GM23248 (cell line): Measurements from ENCODE around the gene NEUROD2. TPM values are rescaled to one million over a fixed set of nuclear protein-coding genes. Genes with fewer than 3 reads are reported as not detected.

Source experiments
- DNase-seq: peaks from one replicate; pipeline ENCODE4 v3.0.0-alpha.2; 2015
- H2AFZ ChIP-seq: fragments of 200-600 bp; sonication (generic); 2 replicates; pipeline ENCODE4 v1.6.1; 2016; ENCODE audit warnings: antibody characterized with exemption
- H3F3A ChIP-seq: fragments of 200-600 bp; sonication (generic); 2 replicates; pipeline ENCODE4 v1.6.1; 2016; ENCODE audit warnings: mild to moderate bottlenecking, antibody characterized with exemption, mixed run types; ENCODE audit not compliant: insufficient read depth
- H3K27ac ChIP-seq: fragments of 200-600 bp; sonication (generic); 2 replicates; pipeline ENCODE4 v1.5.1; 2016; ENCODE audit warnings: mild to moderate bottlenecking
- H3K27me3 ChIP-seq: fragments of 200-600 bp; sonication (generic); replicated peaks from 2 replicates; pipeline ENCODE4 v1.6.1; 2016; ENCODE audit warnings: mild to moderate bottlenecking; ENCODE audit not compliant: insufficient read depth
- H3K36me3 ChIP-seq: fragments of 200-600 bp; sonication (generic); 2 replicates; pipeline ENCODE4 v1.6.1; 2016; ENCODE audit warnings: low read depth, mild to moderate bottlenecking
- H3K4me1 ChIP-seq: fragments of 200-600 bp; sonication (generic); 2 replicates; pipeline ENCODE4 v1.6.1; 2016; ENCODE audit warnings: mild to moderate bottlenecking; ENCODE audit not compliant: insufficient read depth
- H3K4me2 ChIP-seq: fragments of 200-600 bp; sonication (generic); one replicate; pipeline ENCODE4 v1.6.1; 2016; ENCODE audit warnings: mild to moderate bottlenecking; ENCODE audit not compliant: unreplicated experiment
- H3K4me3 ChIP-seq: fragments of 200-600 bp; sonication (generic); 2 replicates; pipeline ENCODE4 v1.5.1; 2016; ENCODE audit warnings: mild to moderate bottlenecking
- H3K79me2 ChIP-seq: fragments of 200-600 bp; sonication (generic); 2 replicates; pipeline ENCODE4 v1.6.1; 2016; ENCODE audit warnings: mild to moderate bottlenecking; ENCODE audit not compliant: insufficient read depth
- H3K9ac ChIP-seq: fragments of 200-600 bp; sonication (generic); 2 replicates; pipeline ENCODE4 v1.6.1; 2016; ENCODE audit warnings: mild to moderate bottlenecking
- H3K9me2 ChIP-seq: fragments of 200-600 bp; sonication (generic); 2 replicates; pipeline ENCODE4 v1.6.1; 2016; ENCODE audit warnings: mixed run types, mild to moderate bottlenecking, moderate library complexity; ENCODE audit not compliant: insufficient read depth
- H3K9me3 ChIP-seq: fragments of 200-600 bp; sonication (generic); one replicate; pipeline ENCODE4 v1.6.1; 2017; ENCODE audit warnings: low read depth
- H4K20me1 ChIP-seq: fragments of 200-600 bp; sonication (generic); 2 replicates; pipeline ENCODE4 v1.6.0; 2016; ENCODE audit not compliant: insufficient read depth
- EZH2 ChIP-seq: fragments of 200-600 bp; sonication (generic); IDR thresholded peaks from 2 replicates; pipeline ENCODE4 v1.6.1; 2018; ENCODE audit warnings: antibody characterized with exemption, mild to moderate bottlenecking; ENCODE audit not compliant: insufficient read depth, poor library complexity, severe bottlenecking
- EZH2phosphoT487 ChIP-seq: fragments of 200-600 bp; sonication (generic); IDR thresholded peaks from 2 replicates; pipeline ENCODE4 v1.6.1; 2018; ENCODE audit warnings: antibody characterized with exemption, moderate library complexity, mild to moderate bottlenecking, low read depth; ENCODE audit not compliant: insufficient read depth
- WGBS, 2 experiments: methylation state at CpG; one replicate each; pipeline ENCODE4 v1.1.6; 2015 to 2017; ENCODE audit warnings: low lambda C conversion rate in 2 of 2, low coverage in 1 of 2; ENCODE audit errors: missing lambda C conversion rate in 2 of 2; 5-methylcytosine and 5-hydroxymethylcytosine counted together
- in situ Hi-C: fragments of 300-500 bp; cut with MboI; formaldehyde crosslinking; loops from 2 replicates; pipeline ENCODE4 v1.15.0; 2020
- polyA plus RNA-seq: library from polyadenylated mRNA; unstranded; fragments of >200 nt; fragmentation: Nextera tagmentation; extraction: Ambion mirVana; gene quantifications from 2 replicates; pipeline ENCODE4 v1.2.1, GENCODE V29; 2016
- total RNA-seq: library from RNA; depleted of rRNA; stranded (reverse); fragments of >200 nt; shearing (Covaris generic); gene quantifications from 2 replicates; pipeline ENCODE4 v1.2.3, GENCODE V29; 2014

The NEUROD2 gene
- total and polyA plus RNA-seq, 2 experiments from 2014 or later, result not detected

DNA sequence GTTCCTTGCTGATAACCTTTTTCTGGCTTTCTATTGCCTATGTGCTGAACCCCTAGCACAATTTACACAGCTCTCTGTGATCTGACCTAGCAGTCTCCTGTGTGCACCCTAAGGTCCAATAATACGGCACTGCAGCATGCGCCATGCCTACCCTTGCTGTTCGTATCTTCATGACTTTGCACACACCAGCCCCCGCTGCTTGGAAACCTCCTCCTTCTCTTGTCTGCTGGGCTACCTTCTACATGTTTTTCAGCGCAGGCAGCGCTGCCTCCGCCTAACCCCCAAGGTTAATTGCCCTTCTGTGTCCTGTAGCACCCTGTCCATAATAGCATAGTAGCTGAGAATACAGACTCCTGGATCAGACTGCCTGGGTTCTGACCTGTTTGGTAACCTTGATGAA lies 30.6 kb upstream of the NEUROD2 start:
- TF ChIP-seq EZH2phosphoT487, result no peak
- no peak for TF ChIP-seq EZH2
- peak overlapping the region; percentile 99 for H3K4me3 ChIP-seq
- H3K36me3 ChIP-seq, result no peaks in the 10 kb centered on the region
- H3K9me2 ChIP-seq, result no peaks in the 10 kb centered on the region
- peak overlapping the region; percentile 98 for H3K4me2 ChIP-seq
- peak overlapping the region; percentile 85 for H3K9ac ChIP-seq
- in situ Hi-C loops, result no loop called here
- no peaks in the 10 kb centered on the region for H3K27me3 ChIP-seq
- peaks cover 23% of the 10 kb centered on the region for H3K4me1 ChIP-seq
- H3F3A ChIP-seq, result no peaks in the 10 kb centered on the region
- no peak for DNase-seq
- H3K79me2 ChIP-seq, result peaks cover 61% of the 10 kb centered on the region
- WGBS, 2 experiments, result 95 to 98% methylated on average over 7 of the region's 7 CpGs
- no peaks in the 10 kb centered on the region for H3K9me3 ChIP-seq
- H4K20me1 ChIP-seq, result no peaks in the 10 kb centered on the region
- H3K27ac ChIP-seq, result no peak overlapping the region
- no peak overlapping the region for H2AFZ ChIP-seq

DNA sequence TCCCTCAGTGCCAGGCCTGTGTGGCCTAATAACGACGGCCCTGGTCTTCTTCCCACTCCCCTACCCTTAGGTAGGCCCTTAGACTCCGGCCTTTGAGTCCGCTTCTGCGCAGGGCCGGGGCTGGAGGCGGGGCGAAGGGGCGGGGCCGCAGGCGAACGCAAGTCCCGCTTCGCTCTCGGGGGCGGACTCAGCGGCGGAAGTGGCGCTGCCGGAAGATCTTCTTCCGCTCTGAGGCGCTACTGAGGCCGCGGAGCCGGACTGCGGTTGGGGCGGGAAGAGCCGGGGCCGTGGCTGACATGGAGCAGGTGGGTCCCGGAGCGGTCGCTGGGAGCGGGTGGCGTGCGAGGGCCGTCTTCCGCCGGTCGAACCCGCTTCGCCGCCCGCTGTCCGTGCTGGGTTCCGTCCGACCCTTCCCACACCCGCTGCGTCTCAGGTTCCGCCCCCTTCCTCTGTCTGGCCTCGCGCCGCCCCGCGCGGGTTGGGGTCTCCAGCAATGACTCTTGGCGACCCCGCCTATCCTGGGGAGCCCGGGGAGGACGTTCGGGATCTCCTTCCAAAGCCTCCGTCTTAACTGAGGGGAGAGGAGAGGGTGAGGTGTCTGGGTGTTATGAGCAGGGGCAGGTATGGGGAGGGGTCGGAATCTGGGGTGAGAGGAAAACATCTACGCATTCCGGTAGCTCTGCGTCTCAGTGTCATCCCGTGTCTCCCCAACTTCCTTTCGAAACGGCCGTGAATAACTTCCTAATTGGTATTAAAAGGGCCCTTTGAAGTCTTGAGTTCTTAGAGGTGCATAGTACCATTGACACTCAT lies 29.4 kb upstream of the NEUROD2 start, which contains the start of gene STARD3:
Gene STARD3, plus strand, starts transcription at position 218 of the 810 bp plus-strand sequence. CDS start 16,388 bp downstream, outside the sequence.
- DNase-seq, result peak; percentile 95
- Histone ChIP-seq H3K79me2 (peaks cover 50% of the 10 kb centered on the region), H3K4me3 (peak within 1 kb of the TSS; percentile 99), H3K36me3 (no peaks in the 10 kb centered on the region), H4K20me1 (no peaks in the 10 kb centered on the region), H2AFZ (peak within 1 kb of the TSS; percentile 88), H3K4me1 (peaks cover 18% of the 10 kb centered on the region), H3K4me2 (peak within 1 kb of the TSS; percentile 98), H3K27ac (peak within 1 kb of the TSS; percentile 28), H3K9me3 (no peaks in the 10 kb centered on the region), H3K9me2 (no peaks in the 10 kb centered on the region), H3K27me3 (no peaks in the 10 kb centered on the region), H3K9ac (peak within 1 kb of the TSS; percentile 85), H3F3A (no peaks in the 10 kb centered on the region)
- 1 to 3% methylated on average over 50 to 57 of the region's 69 CpGs for WGBS, 2 experiments
- in situ Hi-C loops, result no loop called here
- TF ChIP-seq EZH2phosphoT487 (no peak), EZH2 (no peak)

DNA sequence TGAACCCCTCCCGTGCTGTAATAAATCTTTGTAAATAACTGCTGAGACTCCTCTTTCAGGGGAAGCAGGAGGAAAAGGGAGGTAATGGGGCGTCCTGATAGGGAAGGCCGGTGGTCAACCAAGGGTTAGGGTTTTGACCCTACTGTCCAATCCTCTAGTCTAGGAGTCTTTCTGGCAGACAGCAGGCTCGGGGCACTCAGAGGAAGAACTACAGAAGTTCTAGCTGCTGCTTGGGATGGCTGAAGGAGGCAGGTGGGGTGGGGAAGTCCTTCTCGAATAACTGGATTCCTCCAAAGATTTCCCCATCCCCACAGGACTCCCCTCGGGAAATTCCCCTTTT lies 28.8 kb upstream of the NEUROD2 start:
- in situ Hi-C loops, result no loop called here
- Histone ChIP-seq H3K4me3 (peak overlapping the region; percentile 99), H2AFZ (peak overlapping the region; percentile 88), H3K4me1 (peaks cover 18% of the 10 kb centered on the region), H3K9ac (peak overlapping the region; percentile 85), H4K20me1 (no peaks in the 10 kb centered on the region), H3K79me2 (peaks cover 45% of the 10 kb centered on the region), H3K9me2 (no peaks in the 10 kb centered on the region), H3K36me3 (no peaks in the 10 kb centered on the region), H3K27ac (peak overlapping the region; percentile 28), H3F3A (no peaks in the 10 kb centered on the region), H3K27me3 (peaks cover 5% of the 10 kb centered on the region; the same call in 1 of the 2 replicates), H3K4me2 (peak overlapping the region; percentile 98), H3K9me3 (no peaks in the 10 kb centered on the region)
- DNase-seq, result no peak
- WGBS, 2 experiments, result 28 to 31% methylated on average over 6 of the region's 6 CpGs
- TF ChIP-seq EZH2phosphoT487 (no peak), EZH2 (no peak)

DNA sequence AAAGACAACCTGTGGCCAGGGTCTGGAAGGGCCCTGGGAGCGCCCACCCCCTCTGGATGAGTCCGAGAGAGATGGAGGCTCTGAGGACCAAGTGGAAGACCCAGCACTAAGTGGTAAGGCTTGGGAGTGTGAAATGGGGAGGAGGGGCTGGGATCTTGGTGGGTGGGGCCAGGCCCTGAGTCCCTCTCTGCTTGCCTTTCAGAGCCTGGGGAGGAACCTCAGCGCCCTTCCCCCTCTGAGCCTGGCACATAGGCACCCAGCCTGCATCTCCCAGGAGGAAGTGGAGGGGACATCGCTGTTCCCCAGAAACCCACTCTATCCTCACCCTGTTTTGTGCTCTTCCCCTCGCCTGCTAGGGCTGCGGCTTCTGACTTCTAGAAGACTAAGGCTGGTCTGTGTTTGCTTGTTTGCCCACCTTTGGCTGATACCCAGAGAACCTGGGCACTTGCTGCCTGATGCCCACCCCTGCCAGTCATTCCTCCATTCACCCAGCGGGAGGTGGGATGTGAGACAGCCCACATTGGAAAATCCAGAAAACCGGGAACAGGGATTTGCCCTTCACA lies 28.0 kb upstream of the NEUROD2 start:
- no peak overlapping the region for H2AFZ ChIP-seq
- H3K9me2 ChIP-seq, result no peaks in the 10 kb centered on the region
- no peak overlapping the region for H3K4me2 ChIP-seq
- TF ChIP-seq EZH2phosphoT487, result no peak
- TF ChIP-seq EZH2, result no peak
- H3K4me3 ChIP-seq, result no peak overlapping the region
- 67 to 72% methylated on average over 8 of the region's 8 CpGs for WGBS, 2 experiments
- DNase-seq, result no peak
- H3F3A ChIP-seq, result no peaks in the 10 kb centered on the region
- H3K27ac ChIP-seq, result no peak overlapping the region
- in situ Hi-C loops, result no loop called here
- H3K9me3 ChIP-seq, result no peaks in the 10 kb centered on the region
- H3K27me3 ChIP-seq, result peaks cover 5% of the 10 kb centered on the region; the same call in 1 of the 2 replicates
- H3K36me3 ChIP-seq, result no peaks in the 10 kb centered on the region
- H3K4me1 ChIP-seq, result peaks cover 18% of the 10 kb centered on the region
- H3K9ac ChIP-seq, result no peak overlapping the region
- peaks cover 36% of the 10 kb centered on the region for H3K79me2 ChIP-seq
- no peaks in the 10 kb centered on the region for H4K20me1 ChIP-seq
